ENCODE results near the gene MSANTD3. TPM values are rescaled to one million over a fixed set of nuclear protein-coding genes. Genes with fewer than 3 reads are reported as not detected.

Gene MSANTD3
- total RNA-seq, 1 experiment from 2014 or later = 30.2 TPM

DNA sequence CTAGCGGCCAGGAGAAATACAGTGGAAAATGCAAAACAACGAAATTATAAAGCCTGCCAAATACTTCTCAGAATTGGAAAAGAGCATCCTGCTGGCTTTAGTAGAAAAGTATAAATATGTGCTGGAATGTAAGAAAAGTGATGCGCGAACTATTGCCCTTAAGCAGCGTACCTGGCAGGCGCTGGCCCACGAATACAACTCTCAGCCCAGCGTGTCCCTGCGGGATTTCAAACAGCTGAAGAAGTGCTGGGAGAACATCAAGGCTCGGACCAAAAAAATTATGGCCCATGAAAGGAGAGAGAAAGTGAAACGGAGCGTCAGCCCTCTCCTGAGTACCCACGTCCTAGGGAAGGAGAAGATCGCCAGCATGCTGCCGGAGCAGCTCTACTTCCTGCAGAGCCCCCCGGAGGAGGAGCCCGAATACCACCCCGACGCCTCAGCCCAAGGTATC lies 15.0 kb downstream of the MSANTD3 start:
- no peaks in the 10 kb centered on the region for H3K9me3 Mint-ChIP-seq
- CTCF ChIA-PET = interaction anchor here (0.6 to 1.4 kb wide), 4 partner anchors 10 to 159 kb away, joined by 3 to 4 read pairs (median 3); partner anchors contain the start of gene TMEFF1
- H3K27me3 Mint-ChIP-seq (ENCODE audit: low read depth) = no peaks in the 10 kb centered on the region
- peak; percentile 88 for ATAC-seq
- DNase-seq (ENCODE audit: low spot score) = peak; percentile 34
- TF ChIP-seq, protein P1, sequence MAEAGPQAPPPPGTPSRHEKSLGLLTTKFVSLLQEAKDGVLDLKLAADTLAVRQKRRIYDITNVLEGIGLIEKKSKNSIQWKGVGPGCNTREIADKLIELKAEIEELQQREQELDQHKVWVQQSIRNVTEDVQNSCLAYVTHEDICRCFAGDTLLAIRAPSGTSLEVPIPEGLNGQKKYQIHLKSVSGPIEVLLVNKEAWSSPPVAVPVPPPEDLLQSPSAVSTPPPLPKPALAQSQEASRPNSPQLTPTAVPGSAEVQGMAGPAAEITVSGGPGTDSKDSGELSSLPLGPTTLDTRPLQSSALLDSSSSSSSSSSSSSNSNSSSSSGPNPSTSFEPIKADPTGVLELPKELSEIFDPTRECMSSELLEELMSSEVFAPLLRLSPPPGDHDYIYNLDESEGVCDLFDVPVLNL (CRISPR knock-in tag; IDR thresholded peaks at IDR 0.05; ENCODE audit: borderline replicate concordance, low read depth) = no peak
- TF ChIP-seq EMX1 (CRISPR knock-in tag; IDR thresholded peaks at IDR 0.05) (no peak), NR2C2 (CRISPR knock-in tag; IDR thresholded peaks at IDR 0.05) (no peak), SMAD3 (CRISPR knock-in tag; IDR thresholded peaks at IDR 0.05; ENCODE audit: borderline replicate concordance) (no peak), OVOL2 (CRISPR knock-in tag; IDR thresholded peaks at IDR 0.05; ENCODE audit: borderline replicate concordance) (no peak), RORB (CRISPR knock-in tag; IDR thresholded peaks at IDR 0.05) (no peak), JAZF1 (CRISPR knock-in tag; IDR thresholded peaks at IDR 0.05) (no peak), FOXJ3 (CRISPR knock-in tag; IDR thresholded peaks at IDR 0.05; ENCODE audit: borderline replicate concordance) (no peak), NR1H2 (CRISPR knock-in tag; IDR thresholded peaks at IDR 0.05) (no peak)
- peaks cover 5% of the 10 kb centered on the region; the same call in 1 of the 2 replicates for H3K36me3 Mint-ChIP-seq
- POLR2A ChIA-PET = interaction anchor here (1.3 kb wide), 1 partner anchor 10 kb away, joined by 3 read pairs; no protein-coding TSS in a partner anchor
- H3K4me3 Mint-ChIP-seq = no peak overlapping the region
- H3K4me1 Mint-ChIP-seq = peaks cover 22% of the 10 kb centered on the region
- no peak overlapping the region for H3K27ac Mint-ChIP-seq

DNA sequence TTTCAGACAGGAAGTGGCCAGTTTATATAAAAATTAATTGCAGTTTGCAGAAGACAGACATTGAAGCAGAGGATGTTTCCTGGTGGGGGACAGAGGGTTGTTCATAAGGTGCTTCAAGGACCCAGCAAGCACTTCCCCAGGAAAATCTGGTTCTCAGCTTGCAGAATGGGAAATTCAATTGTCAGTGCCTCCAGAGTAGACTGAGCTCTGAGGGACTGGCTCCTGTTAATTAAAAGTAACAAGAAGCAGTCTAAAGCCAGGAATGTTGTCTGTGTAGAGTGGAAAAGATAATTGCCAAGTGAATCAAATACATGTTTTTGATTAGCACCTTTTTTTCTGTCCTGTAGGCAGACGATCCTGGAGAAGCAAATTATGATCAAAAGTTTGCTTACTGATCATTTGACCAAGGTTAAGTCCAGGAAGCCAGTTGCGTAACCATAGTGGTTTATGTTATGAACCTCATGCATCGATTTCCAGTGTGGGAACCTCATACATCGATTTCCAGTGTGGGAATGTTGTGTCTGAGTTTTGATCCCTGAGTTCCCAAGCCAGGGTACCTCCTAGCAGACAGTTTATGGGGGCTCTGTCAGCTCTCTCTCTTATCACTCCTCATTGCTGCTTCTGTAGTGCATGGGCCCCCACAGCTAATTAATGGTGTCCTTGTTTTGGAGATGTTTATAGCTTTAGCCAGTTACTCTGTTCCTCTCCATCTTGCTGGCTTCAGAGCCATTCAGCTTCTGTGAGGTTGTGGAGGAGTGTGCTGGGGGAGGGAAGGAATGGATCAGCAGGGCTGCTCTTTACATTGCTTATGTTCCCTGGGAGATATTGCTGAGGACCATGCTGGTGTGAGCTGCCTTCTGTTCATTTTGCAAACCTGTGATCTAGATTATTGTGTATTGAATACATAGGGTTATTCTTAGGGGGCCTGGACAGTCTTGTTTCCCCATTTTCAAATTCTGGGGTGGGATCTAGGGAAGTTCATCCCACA lies 17.1 kb downstream of the MSANTD3 start:
- Mint-ChIP-seq H3K4me3 (no peak overlapping the region), H3K4me1 (peaks cover 29% of the 10 kb centered on the region), H3K36me3 (peaks cover 5% of the 10 kb centered on the region; the same call in 1 of the 2 replicates), H3K9me3 (no peaks in the 10 kb centered on the region), H3K27ac (peak overlapping the region; percentile 57; the same call in 1 of the 2 replicates), H3K27me3 (ENCODE audit: low read depth) (no peaks in the 10 kb centered on the region)
- POLR2A ChIA-PET = no interaction called here
- CTCF ChIA-PET = no interaction called here
- ATAC-seq (no peak), DNase-seq (ENCODE audit: low spot score) (no peak)
- TF ChIP-seq, protein P2, sequence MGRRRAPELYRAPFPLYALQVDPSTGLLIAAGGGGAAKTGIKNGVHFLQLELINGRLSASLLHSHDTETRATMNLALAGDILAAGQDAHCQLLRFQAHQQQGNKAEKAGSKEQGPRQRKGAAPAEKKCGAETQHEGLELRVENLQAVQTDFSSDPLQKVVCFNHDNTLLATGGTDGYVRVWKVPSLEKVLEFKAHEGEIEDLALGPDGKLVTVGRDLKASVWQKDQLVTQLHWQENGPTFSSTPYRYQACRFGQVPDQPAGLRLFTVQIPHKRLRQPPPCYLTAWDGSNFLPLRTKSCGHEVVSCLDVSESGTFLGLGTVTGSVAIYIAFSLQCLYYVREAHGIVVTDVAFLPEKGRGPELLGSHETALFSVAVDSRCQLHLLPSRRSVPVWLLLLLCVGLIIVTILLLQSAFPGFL (CRISPR knock-in tag; IDR thresholded peaks at IDR 0.05; ENCODE audit: borderline replicate concordance) = no peak
- TF ChIP-seq, protein P3, sequence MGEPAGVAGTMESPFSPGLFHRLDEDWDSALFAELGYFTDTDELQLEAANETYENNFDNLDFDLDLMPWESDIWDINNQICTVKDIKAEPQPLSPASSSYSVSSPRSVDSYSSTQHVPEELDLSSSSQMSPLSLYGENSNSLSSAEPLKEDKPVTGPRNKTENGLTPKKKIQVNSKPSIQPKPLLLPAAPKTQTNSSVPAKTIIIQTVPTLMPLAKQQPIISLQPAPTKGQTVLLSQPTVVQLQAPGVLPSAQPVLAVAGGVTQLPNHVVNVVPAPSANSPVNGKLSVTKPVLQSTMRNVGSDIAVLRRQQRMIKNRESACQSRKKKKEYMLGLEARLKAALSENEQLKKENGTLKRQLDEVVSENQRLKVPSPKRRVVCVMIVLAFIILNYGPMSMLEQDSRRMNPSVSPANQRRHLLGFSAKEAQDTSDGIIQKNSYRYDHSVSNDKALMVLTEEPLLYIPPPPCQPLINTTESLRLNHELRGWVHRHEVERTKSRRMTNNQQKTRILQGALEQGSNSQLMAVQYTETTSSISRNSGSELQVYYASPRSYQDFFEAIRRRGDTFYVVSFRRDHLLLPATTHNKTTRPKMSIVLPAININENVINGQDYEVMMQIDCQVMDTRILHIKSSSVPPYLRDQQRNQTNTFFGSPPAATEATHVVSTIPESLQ (CRISPR knock-in tag; IDR thresholded peaks at IDR 0.05) = no peak
- TF ChIP-seq GABPB1 (CRISPR knock-in tag; IDR thresholded peaks at IDR 0.05) = peak; percentile 35; the same call in 1 of the 2 replicates

DNA sequence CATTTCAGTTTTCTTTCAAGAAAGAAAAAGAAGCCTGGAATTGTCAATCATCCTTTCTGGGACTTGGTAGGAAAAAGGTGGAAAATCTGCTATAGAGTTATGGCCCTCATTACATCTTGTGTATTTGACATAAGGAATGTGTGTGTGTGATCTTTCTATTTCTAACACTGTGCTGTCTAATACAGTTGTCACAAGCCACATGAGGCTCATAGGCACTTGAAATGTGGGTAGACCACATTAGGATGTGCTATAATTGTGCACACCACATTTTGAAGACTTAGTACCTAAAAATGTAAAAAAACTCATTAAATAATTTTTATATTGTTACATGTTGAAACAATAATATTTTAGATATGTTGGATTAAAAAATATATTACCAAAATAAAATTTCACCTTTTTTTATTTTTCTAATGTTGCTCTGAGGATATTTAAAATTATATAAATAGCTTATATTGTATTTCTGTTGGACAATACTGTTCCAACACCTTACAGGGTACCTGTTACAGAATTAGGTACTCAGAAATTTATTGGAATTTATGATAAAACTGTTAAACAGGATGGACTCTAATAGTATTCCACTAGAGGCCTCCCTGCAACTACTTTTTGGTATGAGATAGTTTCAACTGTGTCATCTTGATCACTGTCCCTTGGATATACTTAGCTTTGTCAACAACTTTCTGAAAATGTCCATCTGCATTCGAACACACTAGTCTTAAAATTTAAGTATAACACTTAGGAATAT lies 18.4 kb downstream of the MSANTD3 start:
- CTCF ChIA-PET = interaction anchor here (1.0 to 1.3 kb wide), 2 partner anchors 8 to 15 kb away, joined by 3 to 5 read pairs; no protein-coding TSS in a partner anchor
- peaks cover 5% of the 10 kb centered on the region for H3K36me3 Mint-ChIP-seq
- H3K27ac Mint-ChIP-seq = no peak overlapping the region
- DNase-seq (ENCODE audit: low spot score) (no peak), ATAC-seq (no peak)
- H3K9me3 Mint-ChIP-seq = no peaks in the 10 kb centered on the region
- H3K4me1 Mint-ChIP-seq = peaks cover 29% of the 10 kb centered on the region
- no peaks in the 10 kb centered on the region for H3K27me3 Mint-ChIP-seq (ENCODE audit: low read depth)
- POLR2A ChIA-PET = no interaction called here
- no peak overlapping the region for H3K4me3 Mint-ChIP-seq
- TF ChIP-seq SOX15 (CRISPR knock-in tag; IDR thresholded peaks at IDR 0.05) (no peak), GRHL2 (CRISPR knock-in tag; IDR thresholded peaks at IDR 0.05; ENCODE audit: insufficient replicate concordance, severe bottlenecking) (no peak), ZNF423 (CRISPR knock-in tag; IDR thresholded peaks at IDR 0.05) (no peak), FOXP1 (CRISPR knock-in tag; IDR thresholded peaks at IDR 0.05; ENCODE audit: borderline replicate concordance) (no peak)
- TF ChIP-seq, protein P4, sequence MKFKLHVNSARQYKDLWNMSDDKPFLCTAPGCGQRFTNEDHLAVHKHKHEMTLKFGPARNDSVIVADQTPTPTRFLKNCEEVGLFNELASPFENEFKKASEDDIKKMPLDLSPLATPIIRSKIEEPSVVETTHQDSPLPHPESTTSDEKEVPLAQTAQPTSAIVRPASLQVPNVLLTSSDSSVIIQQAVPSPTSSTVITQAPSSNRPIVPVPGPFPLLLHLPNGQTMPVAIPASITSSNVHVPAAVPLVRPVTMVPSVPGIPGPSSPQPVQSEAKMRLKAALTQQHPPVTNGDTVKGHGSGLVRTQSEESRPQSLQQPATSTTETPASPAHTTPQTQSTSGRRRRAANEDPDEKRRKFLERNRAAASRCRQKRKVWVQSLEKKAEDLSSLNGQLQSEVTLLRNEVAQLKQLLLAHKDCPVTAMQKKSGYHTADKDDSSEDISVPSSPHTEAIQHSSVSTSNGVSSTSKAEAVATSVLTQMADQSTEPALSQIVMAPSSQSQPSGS (CRISPR knock-in tag; IDR thresholded peaks at IDR 0.05; ENCODE audit: borderline replicate concordance, low read depth) = no peak
- TF ChIP-seq, protein P5, sequence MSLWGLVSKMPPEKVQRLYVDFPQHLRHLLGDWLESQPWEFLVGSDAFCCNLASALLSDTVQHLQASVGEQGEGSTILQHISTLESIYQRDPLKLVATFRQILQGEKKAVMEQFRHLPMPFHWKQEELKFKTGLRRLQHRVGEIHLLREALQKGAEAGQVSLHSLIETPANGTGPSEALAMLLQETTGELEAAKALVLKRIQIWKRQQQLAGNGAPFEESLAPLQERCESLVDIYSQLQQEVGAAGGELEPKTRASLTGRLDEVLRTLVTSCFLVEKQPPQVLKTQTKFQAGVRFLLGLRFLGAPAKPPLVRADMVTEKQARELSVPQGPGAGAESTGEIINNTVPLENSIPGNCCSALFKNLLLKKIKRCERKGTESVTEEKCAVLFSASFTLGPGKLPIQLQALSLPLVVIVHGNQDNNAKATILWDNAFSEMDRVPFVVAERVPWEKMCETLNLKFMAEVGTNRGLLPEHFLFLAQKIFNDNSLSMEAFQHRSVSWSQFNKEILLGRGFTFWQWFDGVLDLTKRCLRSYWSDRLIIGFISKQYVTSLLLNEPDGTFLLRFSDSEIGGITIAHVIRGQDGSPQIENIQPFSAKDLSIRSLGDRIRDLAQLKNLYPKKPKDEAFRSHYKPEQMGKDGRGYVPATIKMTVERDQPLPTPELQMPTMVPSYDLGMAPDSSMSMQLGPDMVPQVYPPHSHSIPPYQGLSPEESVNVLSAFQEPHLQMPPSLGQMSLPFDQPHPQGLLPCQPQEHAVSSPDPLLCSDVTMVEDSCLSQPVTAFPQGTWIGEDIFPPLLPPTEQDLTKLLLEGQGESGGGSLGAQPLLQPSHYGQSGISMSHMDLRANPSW (CRISPR knock-in tag; conservative IDR thresholded peaks at IDR 0.05; ENCODE audit: low read depth) = no peak
